ENCODE results near the gene CCDC116. TPM values are rescaled to one million over a fixed set of nuclear protein-coding genes. Genes with fewer than 3 reads are reported as not detected.
A peak's percentile ranks its signal among the peaks of the same experiment; 100 is the strongest.

CCDC116 gene
- total RNA-seq, 1 donor from 2014 or later, result not detected

- H3K27me3 Mint-ChIP-seq (ENCODE audit: insufficient read depth, low read depth), result peaks cover 4% of the 10 kb centered on the region
- Histone ChIP-seq H3K4me3 (no peak overlapping the region), H4K20me1 (ENCODE audit: low read depth) (peaks cover 97% of the 10 kb centered on the region), H3K9ac (no peak overlapping the region), H3K27ac (peak overlapping the region; percentile 46), H3K4me2 (no peak overlapping the region), H3K27me3 (no peaks in the 10 kb centered on the region), H3K36me3 (peaks cover 3% of the 10 kb centered on the region), H3K9me3 (ENCODE audit: low read depth) (no peaks in the 10 kb centered on the region), H3F3A (ENCODE audit: low read depth) (no peaks in the 10 kb centered on the region), H3K79me2 (ENCODE audit: low read depth) (peaks cover 100% of the 10 kb centered on the region), H2AFZ (replicated peaks) (no peak overlapping the region), H3K4me1 (no peaks in the 10 kb centered on the region)
- DNase-seq (ENCODE audit: low spot score), result no peak
- peaks cover 26% of the 10 kb centered on the region for H3K36me3 Mint-ChIP-seq
- TF ChIP-seq EZH2phosphoT487 (IDR thresholded peaks at IDR 0.05) (no peak), EZH2 (IDR thresholded peaks at IDR 0.05) (no peak), CTCF (IDR thresholded peaks at IDR 0.05) (no peak)
- H3K27ac Mint-ChIP-seq, result no peak overlapping the region
- peaks cover 12% of the 10 kb centered on the region for H3K4me1 Mint-ChIP-seq
- no peak overlapping the region for H3K4me3 Mint-ChIP-seq
- H3K9me3 Mint-ChIP-seq, result no peaks in the 10 kb centered on the region
These were observed 33.3 kb upstream of the CCDC116 start for GRCh38 chr22:21599053-21599893.

- H3K27ac Mint-ChIP-seq, result no peak overlapping the region
- no peak overlapping the region for H3K4me3 Mint-ChIP-seq
- no peak overlapping the region for H3K4me2 ChIP-seq
- H4K20me1 ChIP-seq (ENCODE audit: low read depth), result peaks cover 97% of the 10 kb centered on the region
- no peaks in the 10 kb centered on the region for H3K27me3 ChIP-seq
- no peak overlapping the region for H3K4me3 ChIP-seq
- TF ChIP-seq EZH2phosphoT487 (IDR thresholded peaks at IDR 0.05) (no peak), CTCF (IDR thresholded peaks at IDR 0.05) (no peak), EZH2 (IDR thresholded peaks at IDR 0.05) (no peak)
- H3K79me2 ChIP-seq (ENCODE audit: low read depth), result peaks cover 100% of the 10 kb centered on the region
- H3K9ac ChIP-seq, result no peak overlapping the region
- no peak overlapping the region for H3K27ac ChIP-seq
- H3K36me3 Mint-ChIP-seq, result peaks cover 11% of the 10 kb centered on the region
- no peaks in the 10 kb centered on the region for H3K9me3 Mint-ChIP-seq
- H3K36me3 ChIP-seq, result no peaks in the 10 kb centered on the region
- no peaks in the 10 kb centered on the region for H3K9me3 ChIP-seq (ENCODE audit: low read depth)
- peaks cover 2% of the 10 kb centered on the region for H3K27me3 Mint-ChIP-seq (ENCODE audit: insufficient read depth, low read depth)
- H2AFZ ChIP-seq (replicated peaks), result no peak overlapping the region
- H3F3A ChIP-seq (ENCODE audit: low read depth), result no peaks in the 10 kb centered on the region
- H3K4me1 Mint-ChIP-seq, result peaks cover 12% of the 10 kb centered on the region
- DNase-seq (ENCODE audit: low spot score), result no peak
- H3K4me1 ChIP-seq, result no peaks in the 10 kb centered on the region
These were observed 30.0 kb upstream of the CCDC116 start for GRCh38 chr22:21602579-21602978.

GRCh38 chr22:21603973-21604372 is 28.6 kb upstream of the CCDC116 start:
- H3K9me3 ChIP-seq (ENCODE audit: low read depth), result no peaks in the 10 kb centered on the region
- Mint-ChIP-seq H3K4me1 (peaks cover 11% of the 10 kb centered on the region), H3K27ac (no peak overlapping the region), H3K4me3 (no peak overlapping the region), H3K9me3 (no peaks in the 10 kb centered on the region), H3K27me3 (ENCODE audit: insufficient read depth, low read depth) (peaks cover 2% of the 10 kb centered on the region), H3K36me3 (peaks cover 16% of the 10 kb centered on the region)
- TF ChIP-seq EZH2phosphoT487 (IDR thresholded peaks at IDR 0.05) (no peak), CTCF (IDR thresholded peaks at IDR 0.05) (no peak)
- no peaks in the 10 kb centered on the region for H3K27me3 ChIP-seq
- H3K9ac ChIP-seq, result no peak overlapping the region
- H3K36me3 ChIP-seq, result no peaks in the 10 kb centered on the region
- peaks cover 96% of the 10 kb centered on the region for H4K20me1 ChIP-seq (ENCODE audit: low read depth)
- DNase-seq (ENCODE audit: low spot score), result no peak
- peaks cover 100% of the 10 kb centered on the region for H3K79me2 ChIP-seq (ENCODE audit: low read depth)
- H3F3A ChIP-seq (ENCODE audit: low read depth), result no peaks in the 10 kb centered on the region
- no peak overlapping the region for H3K4me2 ChIP-seq
- no peak overlapping the region for H2AFZ ChIP-seq (replicated peaks)
- H3K27ac ChIP-seq, result no peak overlapping the region
- H3K4me1 ChIP-seq, result no peaks in the 10 kb centered on the region
- no peak overlapping the region for H3K4me3 ChIP-seq
